Measurements from ENCODE around the gene CTU2. TPM values are rescaled to one million over a fixed set of nuclear protein-coding genes. Genes with fewer than 3 reads are reported as not detected.

CTU2 gene
- total and polyA plus RNA-seq, 10 of the 15 experiments (the other 5 are each of a cell fraction or from before 2014, with no cell fraction given) = 0.32 to 44.5 (median 18.2) TPM

DNA sequence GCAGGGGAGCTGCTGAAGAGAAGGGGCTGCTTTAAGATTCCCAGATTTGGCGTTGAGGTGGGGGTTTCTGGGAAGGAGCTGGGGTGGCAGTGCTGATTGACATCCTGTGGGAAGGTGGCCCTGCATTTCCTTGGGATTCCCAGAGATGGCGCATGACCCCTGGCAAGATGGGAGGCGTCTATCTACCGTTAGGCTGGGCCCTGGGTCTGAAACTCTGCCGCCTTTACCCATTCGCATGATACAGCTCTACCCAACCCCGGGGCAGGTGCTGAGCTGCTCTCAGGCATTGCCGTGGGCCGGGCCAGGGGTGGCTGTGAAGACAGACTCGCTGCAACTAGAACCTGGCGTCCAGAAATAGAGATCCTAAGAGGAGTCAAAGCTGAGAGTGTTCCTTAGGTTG lies 33.5 kb upstream of the CTU2 start:
- WGBS (ENCODE audit: insufficient coverage, insufficient replicate concordance, low lambda C conversion rate, missing lambda C conversion rate) = 97% methylated on average over 11 of the region's 11 CpGs
- POLR2A ChIA-PET = interaction anchor here (0.6 kb wide), 1 partner anchor 29 kb away, joined by 5 read pairs; no protein-coding TSS in a partner anchor
- H3K9me3 ChIP-seq (replicated peaks; ENCODE audit: control insufficient read depth, insufficient read depth, low read length) = no peaks in the 10 kb centered on the region
- H3K9ac ChIP-seq (ENCODE audit: control insufficient read depth, insufficient read depth, low read length) = no peak overlapping the region
- intact Hi-C loops (cut with micrococcal nuclease; ENCODE audit: unreplicated experiment) (no loop called here), in situ Hi-C loops (cut with MboI) (no loop called here)
- CTCF ChIA-PET = interaction anchor here (0.7 kb wide), 1 partner anchor 9 kb away, joined by 3 read pairs; no protein-coding TSS in a partner anchor
- no peaks in the 10 kb centered on the region; the same call in 1 of the 2 replicates for H3K4me1 ChIP-seq (ENCODE audit: control insufficient read depth, insufficient read depth, low read length)
- no peaks in the 10 kb centered on the region for H3K27me3 ChIP-seq (replicated peaks in 1 of 2; ENCODE audit: control insufficient read depth in 2 of 2, insufficient read depth in 2 of 2, low read length in 1 of 2)
- SMC1A ChIA-PET (ENCODE audit: uncharacterized antibody, unreplicated experiment) = no interaction called here
- H3K27ac ChIP-seq (ENCODE audit: control insufficient read depth, insufficient read depth) = no peak overlapping the region
- no peaks in the 10 kb centered on the region for H3K79me2 ChIP-seq (ENCODE audit: control insufficient read depth, insufficient read depth, low read length)
- no peak overlapping the region for H3K4me3 ChIP-seq
- H3K36me3 ChIP-seq (ENCODE audit: control insufficient read depth in 2 of 2, insufficient read depth in 2 of 2, low read length in 1 of 2) = no peaks in the 10 kb centered on the region
- DNase-seq (ENCODE audit: low read depth, low spot score) = no peak
- H4K20me1 ChIP-seq (ENCODE audit: control insufficient read depth, insufficient read depth) = no peaks in the 10 kb centered on the region
- RAD21 ChIA-PET (ENCODE audit: unreplicated experiment) = no interaction called here
- no peak for FAIRE-seq
- H2AFZ ChIP-seq (ENCODE audit: control insufficient read depth, low read depth, low read length) = no peak overlapping the region
- ATAC-seq = no peak
- BruUV-seq (replicated peaks) = no TSS peak
- TF ChIP-seq CREM (IDR thresholded peaks at IDR 0.05; ENCODE audit: low read depth) = no peak
- TF ChIP-seq CTCF (IDR thresholded peaks at IDR 0.05 in 2 of 3, conservative IDR thresholded peaks at IDR 0.05 in 1 of 3; ENCODE audit: control insufficient read depth in 2 of 3, extremely low read depth in 1 of 3, insufficient read depth in 1 of 3, low read depth in 3 of 3, low read length in 3 of 3) = peak; percentile 12 to 20 (median 15); a peak in 2 of 6 replicates
- H3K4me2 ChIP-seq (ENCODE audit: control insufficient read depth, insufficient read depth) = no peak overlapping the region

DNA sequence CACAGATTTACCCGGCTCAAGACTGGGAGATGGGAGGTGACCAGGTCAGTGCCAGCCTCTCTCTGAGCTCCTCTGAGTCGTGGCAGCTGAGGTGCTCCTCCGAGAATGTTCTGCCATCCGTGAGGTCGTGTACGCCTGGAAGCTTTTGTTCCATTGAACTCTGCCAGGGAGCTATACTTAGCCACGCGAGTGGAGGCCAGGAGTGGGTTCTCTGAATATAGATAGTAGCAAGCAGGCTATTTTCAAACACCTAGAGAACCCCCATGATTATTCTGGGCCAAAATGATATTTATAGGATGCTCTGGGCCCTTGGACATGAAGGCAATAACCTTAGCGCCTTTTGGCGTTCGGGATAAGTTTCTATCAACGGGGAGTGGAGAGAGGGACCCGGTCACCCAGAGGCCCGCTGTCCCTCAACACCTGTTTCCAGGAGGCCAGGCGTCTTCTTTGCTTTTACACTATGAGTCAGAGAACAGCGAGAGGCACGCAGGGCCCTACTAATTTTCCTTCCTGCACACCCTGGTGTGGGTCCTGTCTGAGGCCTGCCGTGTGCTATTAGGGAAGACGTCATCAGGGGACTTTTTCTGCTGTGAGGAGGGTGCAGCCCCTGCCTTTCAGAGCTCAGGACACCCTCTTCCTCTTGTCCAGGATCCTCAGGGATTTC lies 32.5 kb upstream of the CTU2 start:
- CTCF ChIA-PET = interaction anchor here (1.0 to 1.1 kb wide), 2 partner anchors 11 to 22 kb away, joined by 3 read pairs; partner anchors contain the start of gene MVD
- TF ChIP-seq MAX (IDR thresholded peaks at IDR 0.05; ENCODE audit: low read depth, low read length) = no peak
- peak; percentile 52; the same call in 1 of the 2 replicates for TF ChIP-seq ATF7 (IDR thresholded peaks at IDR 0.05; ENCODE audit: low read depth)
- no peak for TF ChIP-seq PAX8 (IDR thresholded peaks at IDR 0.05)
- TF ChIP-seq STAT1 (conservative IDR thresholded peaks at IDR 0.05) = no peak
- TF ChIP-seq IRF5 (IDR thresholded peaks at IDR 0.05; ENCODE audit: borderline replicate concordance) = no peak
- TF ChIP-seq BHLHE40 (IDR thresholded peaks at IDR 0.05; ENCODE audit: borderline replicate concordance in 1 of 2, low read depth in 2 of 2, low read length in 1 of 2) = 0 out of 4 replicates have a peak, but pooled peaks of 1 of the 2 experiments have one; percentile 18
- no peak for TF ChIP-seq KAT2A (conservative IDR thresholded peaks at IDR 0.05; ENCODE audit: control insufficient read depth, low read depth, low read length)
- TF ChIP-seq, protein P1, sequence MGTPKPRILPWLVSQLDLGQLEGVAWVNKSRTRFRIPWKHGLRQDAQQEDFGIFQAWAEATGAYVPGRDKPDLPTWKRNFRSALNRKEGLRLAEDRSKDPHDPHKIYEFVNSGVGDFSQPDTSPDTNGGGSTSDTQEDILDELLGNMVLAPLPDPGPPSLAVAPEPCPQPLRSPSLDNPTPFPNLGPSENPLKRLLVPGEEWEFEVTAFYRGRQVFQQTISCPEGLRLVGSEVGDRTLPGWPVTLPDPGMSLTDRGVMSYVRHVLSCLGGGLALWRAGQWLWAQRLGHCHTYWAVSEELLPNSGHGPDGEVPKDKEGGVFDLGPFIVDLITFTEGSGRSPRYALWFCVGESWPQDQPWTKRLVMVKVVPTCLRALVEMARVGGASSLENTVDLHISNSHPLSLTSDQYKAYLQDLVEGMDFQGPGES (IDR thresholded peaks at IDR 0.05) = no peak
- TF ChIP-seq EGR1 (IDR thresholded peaks at IDR 0.05; ENCODE audit: borderline replicate concordance in 1 of 2, low read depth in 2 of 2, low read length in 2 of 2) = no peak

More for the DNA sequence above, 32.5 kb upstream of the CTU2 start:
- ChIA-PET SMC1A (ENCODE audit: uncharacterized antibody, unreplicated experiment) (interaction anchor here (0.7 kb wide), 1 partner anchor 9 kb away, joined by 3 read pairs; no protein-coding TSS in a partner anchor), POLR2A (interaction anchor here (0.7 kb wide), 1 partner anchor 10 kb away, joined by 3 read pairs; no protein-coding TSS in a partner anchor), RAD21 (ENCODE audit: unreplicated experiment) (no interaction called here)
- H3K4me2 ChIP-seq (ENCODE audit: control insufficient read depth, insufficient read depth) = no peak overlapping the region
- in situ Hi-C loops (cut with MboI) = no loop called here
- no peaks in the 10 kb centered on the region for H3K9me3 ChIP-seq (replicated peaks; ENCODE audit: control insufficient read depth, insufficient read depth, low read length)
- H3K27me3 ChIP-seq (replicated peaks in 1 of 2; ENCODE audit: control insufficient read depth in 2 of 2, insufficient read depth in 2 of 2, low read length in 1 of 2) = no peaks in the 10 kb centered on the region
- DNase-seq (ENCODE audit: low read depth, low spot score) = no peak
- BruUV-seq (replicated peaks) = no TSS peak
- no peak overlapping the region for H3K4me3 ChIP-seq
- ATAC-seq = peak; percentile 75
- FAIRE-seq = no peak
- intact Hi-C loops (cut with micrococcal nuclease; ENCODE audit: unreplicated experiment) = no loop called here
- H3K36me3 ChIP-seq (ENCODE audit: control insufficient read depth in 2 of 2, insufficient read depth in 2 of 2, low read length in 1 of 2) = no peaks in the 10 kb centered on the region
- no peaks in the 10 kb centered on the region for H3K79me2 ChIP-seq (ENCODE audit: control insufficient read depth, insufficient read depth, low read length)
- WGBS (ENCODE audit: insufficient coverage, insufficient replicate concordance, low lambda C conversion rate, missing lambda C conversion rate) = 44% methylated on average over 19 of the region's 19 CpGs
- H3K9ac ChIP-seq (ENCODE audit: control insufficient read depth, insufficient read depth, low read length) = no peak overlapping the region
- H3K27ac ChIP-seq (ENCODE audit: control insufficient read depth, insufficient read depth) = no peak overlapping the region
- no peaks in the 10 kb centered on the region for H4K20me1 ChIP-seq (ENCODE audit: control insufficient read depth, insufficient read depth)
- no peak overlapping the region for H2AFZ ChIP-seq (ENCODE audit: control insufficient read depth, low read depth, low read length)
- H3K4me1 ChIP-seq (ENCODE audit: control insufficient read depth, insufficient read depth, low read length) = no peaks in the 10 kb centered on the region; the same call in 1 of the 2 replicates

Data from GM12878 (cell line).